Keratinocyte (primary cell): Measurements from ENCODE around the gene ACBD5. TPM values are rescaled to one million over a fixed set of nuclear protein-coding genes. Genes with fewer than 3 reads are reported as not detected.

Experiments used
- DNase-seq: peaks from one replicate; pipeline ENCODE4 v3.0.0-alpha.2; 2011; ENCODE audit warnings: low read depth, missing footprints, low spot score
- FAIRE-seq: peaks from 2 replicates; lab custom pipeline; 2011; peaks lifted over from hg19 to GRCh38; lab: Jason Lieb, UNC
- H2AFZ ChIP-seq: 2 replicates; pipeline ENCODE4 v1.6.0; 2012; ENCODE audit warnings: low read length, control low read depth, inconsistent platforms; ENCODE audit not compliant: control insufficient read depth
- H3K27ac ChIP-seq: 2 replicates; pipeline ENCODE4 v1.5.1; 2011; ENCODE audit warnings: low read length; ENCODE audit not compliant: control insufficient read depth, insufficient read depth
- H3K27me3 ChIP-seq: 3 replicates; pipeline ENCODE4 v1.6.0; 2011; ENCODE audit warnings: low read length; ENCODE audit not compliant: control insufficient read depth, insufficient read depth; ENCODE audit errors: extremely low read depth
- H3K36me3 ChIP-seq, 2 experiments: 2 replicates in 1 of 2; 3 replicates in 1 of 2; pipeline ENCODE4 v1.5.1; 2011; ENCODE audit warnings: low read length in 2 of 2, mild to moderate bottlenecking in 1 of 2; ENCODE audit not compliant: control insufficient read depth in 2 of 2, insufficient read depth in 2 of 2; ENCODE audit errors: extremely low read depth in 1 of 2
- H3K4me1 ChIP-seq: 3 replicates; pipeline ENCODE4 v1.5.1; 2011; ENCODE audit warnings: low read length; ENCODE audit not compliant: control insufficient read depth, insufficient read depth; ENCODE audit errors: extremely low read depth
- H3K4me2 ChIP-seq: 3 replicates; pipeline ENCODE4 v1.6.0; 2011; ENCODE audit warnings: low read depth, low read length; ENCODE audit not compliant: control insufficient read depth, insufficient read depth; ENCODE audit errors: extremely low read depth
- H3K4me3 ChIP-seq, 3 experiments: fragments of 200-600 bp in 1 of 3; sonication (generic) in 1 of 3; 2 replicates in 2 of 3; 3 replicates in 1 of 3; pipeline ENCODE4 v1.5.1; 2011 to 2016; ENCODE audit warnings: low read length in 3 of 3, mild to moderate bottlenecking in 3 of 3, control low read depth in 2 of 3, inconsistent platforms in 1 of 3, low read depth in 1 of 3, mixed read lengths in 1 of 3, mixed run types in 1 of 3, moderate library complexity in 1 of 3; ENCODE audit not compliant: control insufficient read depth in 2 of 3, insufficient read depth in 2 of 3; ENCODE audit errors: extremely low read depth in 1 of 3
- H3K79me2 ChIP-seq: 2 replicates; pipeline ENCODE4 v1.6.0; 2012; ENCODE audit warnings: low read length; ENCODE audit not compliant: control insufficient read depth, insufficient read depth
- H3K9ac ChIP-seq: 3 replicates; pipeline ENCODE4 v1.6.0; 2011; ENCODE audit warnings: low read length; ENCODE audit not compliant: control insufficient read depth, insufficient read depth; ENCODE audit errors: extremely low read depth
- H3K9me1 ChIP-seq: 3 replicates; pipeline ENCODE4 v1.6.0; 2011; ENCODE audit warnings: low read length; ENCODE audit not compliant: control insufficient read depth, insufficient read depth; ENCODE audit errors: extremely low read depth
- H3K9me3 ChIP-seq: 2 replicates; pipeline ENCODE4 v1.5.1; 2012; ENCODE audit warnings: low read depth, low read length; ENCODE audit not compliant: control insufficient read depth
- H4K20me1 ChIP-seq: 3 replicates; pipeline ENCODE4 v1.6.0; 2011; ENCODE audit warnings: low read length; ENCODE audit not compliant: control insufficient read depth, insufficient read depth; ENCODE audit errors: extremely low read depth
- EZH2 ChIP-seq: IDR thresholded peaks from one replicate; pipeline ENCODE4 v1.6.1; 2012; ENCODE audit warnings: inconsistent platforms, mild to moderate bottlenecking, low read length, moderate library complexity
- dilution Hi-C: fragments of 300-500 bp; cut with MboI; formaldehyde crosslinking; loops from one replicate; pipeline ENCODE4 v1.7.0; 2020; ENCODE audit warnings: low sequenced_read_pairs; ENCODE audit not compliant: extremely low pct_ligation_motif_present
- polyA minus RNA-seq, 3 experiments: library from RNA; depleted of rRNA, polyadenylated mRNA; stranded (reverse); fragments of >200 nt; gene quantifications; 1 replicate in 1 of 3; 2 replicates in 1 of 3; 3 replicates in 1 of 3; pipeline ENCODE4 v1.2.3, GENCODE V29; 2011
- polyA plus RNA-seq, 5 experiments: library from polyadenylated mRNA; depleted of rRNA in 3 of 5; stranded (reverse) in 3 of 5; stranded (forward) in 1 of 5; unstranded in 1 of 5; fragments of >200 nt; gene quantifications; 1 replicate in 1 of 5; 2 replicates in 3 of 5; 3 replicates in 1 of 5; pipeline versions ENCODE4 v1.2.1 to v1.2.3, GENCODE V29; 2011 to 2012; ENCODE audit warnings: missing spikeins in 2 of 5, low read depth in 1 of 5, low replicate concordance in 1 of 5
- TF ChIP-seq, protein P1 (sequence below), 3 experiments: IDR thresholded peaks in 1 of 3; conservative IDR thresholded peaks in 1 of 3; optimal IDR thresholded peaks in 1 of 3; 2 replicates in 2 of 3; 3 replicates in 1 of 3; pipeline versions ENCODE3 to v1.5.1; 2011; ENCODE audit warnings: low read length in 3 of 3, mild to moderate bottlenecking in 3 of 3, moderate library complexity in 2 of 3, control low read depth in 1 of 3, inconsistent platforms in 1 of 3; ENCODE audit not compliant: insufficient read depth in 2 of 3; ENCODE audit errors: extremely low read depth in 1 of 3

ACBD5 gene, protein sequence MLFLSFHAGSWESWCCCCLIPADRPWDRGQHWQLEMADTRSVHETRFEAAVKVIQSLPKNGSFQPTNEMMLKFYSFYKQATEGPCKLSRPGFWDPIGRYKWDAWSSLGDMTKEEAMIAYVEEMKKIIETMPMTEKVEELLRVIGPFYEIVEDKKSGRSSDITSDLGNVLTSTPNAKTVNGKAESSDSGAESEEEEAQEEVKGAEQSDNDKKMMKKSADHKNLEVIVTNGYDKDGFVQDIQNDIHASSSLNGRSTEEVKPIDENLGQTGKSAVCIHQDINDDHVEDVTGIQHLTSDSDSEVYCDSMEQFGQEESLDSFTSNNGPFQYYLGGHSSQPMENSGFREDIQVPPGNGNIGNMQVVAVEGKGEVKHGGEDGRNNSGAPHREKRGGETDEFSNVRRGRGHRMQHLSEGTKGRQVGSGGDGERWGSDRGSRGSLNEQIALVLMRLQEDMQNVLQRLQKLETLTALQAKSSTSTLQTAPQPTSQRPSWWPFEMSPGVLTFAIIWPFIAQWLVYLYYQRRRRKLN
- polyA plus RNA-seq (8.0 to 11.7 TPM (median 8.9 TPM) in 3 replicates), polyA minus RNA-seq (2.4 to 6.1 TPM (median 2.7 TPM) in 3 replicates)
- polyA plus RNA-seq (2011; ENCODE audit: low read depth), result 6.0 TPM
- 7.2 and 11.0 TPM in 2 replicates for polyA plus RNA-seq (2011; cell fraction: cytosol; rRNA removed)
- polyA plus RNA-seq (2011; cell fraction: nucleus; rRNA removed), result 7.4 and 11.7 TPM in 2 replicates
- 7.1 and 10.6 TPM in 2 replicates for polyA plus RNA-seq (2012; ENCODE audit: low replicate concordance)
- 10.0 TPM for polyA minus RNA-seq (2011; cell fraction: cytosol; rRNA and poly(A)+ RNA removed)
- 6.0 and 8.1 TPM in 2 replicates for polyA minus RNA-seq (2011; cell fraction: nucleus; rRNA and poly(A)+ RNA removed)

DNA sequence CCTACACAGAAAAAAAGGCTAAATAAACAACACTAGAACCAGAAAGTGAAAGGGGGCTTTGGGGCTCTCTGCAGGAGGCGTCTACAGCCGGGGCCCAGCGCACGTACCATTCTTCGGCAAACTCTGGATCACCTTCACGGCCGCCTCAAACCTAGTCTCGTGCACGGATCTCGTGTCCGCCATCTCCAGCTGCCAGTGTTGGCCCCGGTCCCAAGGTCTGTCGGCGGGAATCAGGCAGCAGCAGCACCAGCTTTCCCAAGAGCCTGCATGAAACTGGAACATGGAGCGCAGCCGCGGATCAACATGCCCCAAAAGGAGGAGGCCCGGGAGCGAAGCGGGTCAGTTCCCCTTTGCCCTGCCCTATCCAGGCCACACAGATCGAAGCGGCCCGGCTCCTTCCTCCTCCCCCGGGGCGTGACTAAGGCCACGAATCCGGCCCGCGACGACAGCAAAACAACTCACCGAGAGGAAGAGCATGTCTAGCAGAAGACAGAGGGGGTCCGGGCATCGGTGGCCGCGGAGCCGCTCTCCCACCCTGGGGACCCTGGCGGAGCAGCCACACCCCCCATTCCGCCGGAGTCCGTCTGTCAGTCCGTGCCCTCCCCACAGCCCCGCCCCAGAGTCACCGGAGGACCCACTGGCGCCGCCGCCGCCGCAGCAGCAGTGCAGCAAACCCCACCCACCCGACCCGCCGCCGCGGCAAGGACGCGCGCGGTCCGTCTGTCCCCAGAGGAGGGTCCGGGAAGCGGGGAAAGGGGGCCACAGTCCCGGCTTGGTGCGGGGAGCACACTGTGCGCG, at the start of gene ACBD5:
Gene ACBD5 (minus strand): TSS at position 586 of the 798 bp plus-strand sequence. CDS start 109 bp downstream, at position 477.
- H3K4me2 ChIP-seq, result peak within 1 kb of the TSS; percentile 94

DNA sequence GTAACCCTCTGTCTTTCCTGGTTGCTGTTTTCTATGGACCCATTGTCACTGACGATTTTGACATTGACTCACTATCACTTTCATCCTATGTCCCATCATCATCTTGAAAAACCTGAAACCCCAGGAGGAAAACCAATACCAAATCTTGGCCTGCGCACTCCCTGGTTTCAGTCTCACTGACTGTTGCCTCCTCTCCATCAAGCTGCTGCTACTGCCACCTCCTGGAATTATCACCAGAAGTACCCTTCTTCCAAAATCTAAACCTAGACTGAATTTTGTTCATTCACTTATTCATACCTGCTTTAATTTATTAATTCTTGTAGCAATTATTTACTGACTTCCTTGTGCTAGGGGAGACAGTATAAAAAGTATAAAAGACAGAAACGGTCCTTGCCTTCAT, 44.5 kb upstream of the ACBD5 start:
- Histone ChIP-seq H3K4me3 (no peak overlapping the region), H3K36me3 (no peaks in the 10 kb centered on the region), H4K20me1 (no peaks in the 10 kb centered on the region), H3K27ac (no peak overlapping the region), H2AFZ (no peak overlapping the region), H3K9me1 (no peaks in the 10 kb centered on the region), H3K4me1 (no peaks in the 10 kb centered on the region), H3K9me3 (no peaks in the 10 kb centered on the region), H3K4me2 (no peak overlapping the region), H3K27me3 (no peaks in the 10 kb centered on the region), H3K79me2 (no peaks in the 10 kb centered on the region), H3K9ac (no peak overlapping the region)
- FAIRE-seq (no peak), DNase-seq (no peak)
- dilution Hi-C loops, result no loop called here
- TF ChIP-seq, protein P1, sequence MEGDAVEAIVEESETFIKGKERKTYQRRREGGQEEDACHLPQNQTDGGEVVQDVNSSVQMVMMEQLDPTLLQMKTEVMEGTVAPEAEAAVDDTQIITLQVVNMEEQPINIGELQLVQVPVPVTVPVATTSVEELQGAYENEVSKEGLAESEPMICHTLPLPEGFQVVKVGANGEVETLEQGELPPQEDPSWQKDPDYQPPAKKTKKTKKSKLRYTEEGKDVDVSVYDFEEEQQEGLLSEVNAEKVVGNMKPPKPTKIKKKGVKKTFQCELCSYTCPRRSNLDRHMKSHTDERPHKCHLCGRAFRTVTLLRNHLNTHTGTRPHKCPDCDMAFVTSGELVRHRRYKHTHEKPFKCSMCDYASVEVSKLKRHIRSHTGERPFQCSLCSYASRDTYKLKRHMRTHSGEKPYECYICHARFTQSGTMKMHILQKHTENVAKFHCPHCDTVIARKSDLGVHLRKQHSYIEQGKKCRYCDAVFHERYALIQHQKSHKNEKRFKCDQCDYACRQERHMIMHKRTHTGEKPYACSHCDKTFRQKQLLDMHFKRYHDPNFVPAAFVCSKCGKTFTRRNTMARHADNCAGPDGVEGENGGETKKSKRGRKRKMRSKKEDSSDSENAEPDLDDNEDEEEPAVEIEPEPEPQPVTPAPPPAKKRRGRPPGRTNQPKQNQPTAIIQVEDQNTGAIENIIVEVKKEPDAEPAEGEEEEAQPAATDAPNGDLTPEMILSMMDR (optimal IDR thresholded peaks at IDR 0.05 in 1 of 3, IDR thresholded peaks at IDR 0.05 in 1 of 3, conservative IDR thresholded peaks at IDR 0.05 in 1 of 3; ENCODE audit: extremely low read depth in 1 of 3, insufficient read depth in 2 of 3, low read length in 3 of 3), result peak in 1 of 3 experiments; percentile 33
- TF ChIP-seq EZH2, result no peak

More for the DNA sequence above, at the start of gene ACBD5:
- Histone ChIP-seq H3K36me3 (no peaks in the 10 kb centered on the region), H2AFZ (peak within 1 kb of the TSS; percentile 98), H3K9ac (peak within 1 kb of the TSS; percentile 89), H3K4me3 (peak within 1 kb of the TSS; percentile 67 to 97 (median 88)), H3K27ac (peak within 1 kb of the TSS; percentile 88), H3K9me1 (no peaks in the 10 kb centered on the region), H4K20me1 (no peaks in the 10 kb centered on the region), H3K27me3 (no peaks in the 10 kb centered on the region), H3K9me3 (no peaks in the 10 kb centered on the region), H3K79me2 (peaks cover 2% of the 10 kb centered on the region), H3K4me1 (peaks cover 10% of the 10 kb centered on the region)
- DNase-seq (no peak), FAIRE-seq (no peak)
- TF ChIP-seq EZH2, result no peak
- TF ChIP-seq, protein P1 (optimal IDR thresholded peaks at IDR 0.05 in 1 of 3, IDR thresholded peaks at IDR 0.05 in 1 of 3, conservative IDR thresholded peaks at IDR 0.05 in 1 of 3; ENCODE audit: extremely low read depth in 1 of 3, insufficient read depth in 2 of 3, low read length in 3 of 3), result no peak
- dilution Hi-C loops, result no loop called here
